Calu3 (cell line): ENCODE results near the gene MEF2A. TPM values are rescaled to one million over a fixed set of nuclear protein-coding genes. Genes with fewer than 3 reads are reported as not detected.

Experiments
- BruUV-seq: library from RNA; stranded (reverse); fragments of 400-500 nt; replicated peaks from 2 replicates; lab custom pipeline; 2021; lab: Mats Ljungman, UMichigan
- CTCF ChIA-PET: fragments of 300-600 bp; sonication (Branson Sonifier 250); formaldehyde crosslinking; loops from one replicate; lab custom pipeline; 2022; ENCODE audit warnings: antibody characterized with exemption; lab: Charles Lee
- DNase-seq: peaks from one replicate; pipeline ENCODE4 v3.0.0; 2022
- H3K27ac Mint-ChIP-seq: one replicate; pipeline ENCODE4 v1.8.0; 2022; ENCODE audit warnings: mixed read lengths; ENCODE audit not compliant: unreplicated experiment
- H3K27me3 Mint-ChIP-seq: one replicate; pipeline ENCODE4 v1.8.0; 2022; ENCODE audit warnings: mixed read lengths; ENCODE audit not compliant: unreplicated experiment
- H3K36me3 Mint-ChIP-seq: one replicate; pipeline ENCODE4 v1.8.0; 2022; ENCODE audit warnings: mild to moderate bottlenecking, moderate library complexity, mixed read lengths; ENCODE audit not compliant: insufficient read depth, unreplicated experiment
- H3K4me1 Mint-ChIP-seq: one replicate; pipeline ENCODE4 v1.8.0; 2022; ENCODE audit warnings: mild to moderate bottlenecking, low read depth, mixed read lengths; ENCODE audit not compliant: unreplicated experiment
- H3K4me3 Mint-ChIP-seq: one replicate; pipeline ENCODE4 v1.8.0; 2022; ENCODE audit warnings: mild to moderate bottlenecking, low read depth, moderate library complexity, mixed read lengths; ENCODE audit not compliant: unreplicated experiment
- H3K9me3 Mint-ChIP-seq: one replicate; pipeline ENCODE4 v1.8.0; 2022; ENCODE audit warnings: low read depth, mixed read lengths; ENCODE audit not compliant: unreplicated experiment
- intact Hi-C: fragments of 100-400 bp; cut with micrococcal nuclease; formaldehyde crosslinking; loops from one replicate; pipeline ENCODE4 v1.10.0; 2022; ENCODE audit not compliant: unreplicated experiment
- total RNA-seq: library from RNA; stranded (reverse); gene quantifications from 2 replicates; pipeline ENCODE4 v1.2.3, GENCODE V29; 2022
- TF ChIP-seq, protein P1 (sequence below): fragments of 200-600 bp; IDR thresholded peaks from one replicate; pipeline ENCODE4 v1.8.0; 2022; ENCODE audit warnings: antibody characterized with exemption; ENCODE audit not compliant: unreplicated experiment

Gene MEF2A
- total RNA-seq, 1 experiment from 2014 or later = 33.6 TPM

GRCh38 chr15:99561476-99562230 lies 4.1 kb upstream of the MEF2A start:
- H3K27me3 Mint-ChIP-seq = peaks cover 41% of the 10 kb centered on the region
- H3K4me3 Mint-ChIP-seq = no peak overlapping the region
- BruUV-seq = no TSS peak
- CTCF ChIA-PET = interaction anchor here (1.1 kb wide), 1 partner anchor 143 kb away, joined by 3 read pairs; no protein-coding TSS in a partner anchor
- peaks cover 24% of the 10 kb centered on the region for H3K36me3 Mint-ChIP-seq
- DNase-seq = no peak
- TF ChIP-seq, protein P1, sequence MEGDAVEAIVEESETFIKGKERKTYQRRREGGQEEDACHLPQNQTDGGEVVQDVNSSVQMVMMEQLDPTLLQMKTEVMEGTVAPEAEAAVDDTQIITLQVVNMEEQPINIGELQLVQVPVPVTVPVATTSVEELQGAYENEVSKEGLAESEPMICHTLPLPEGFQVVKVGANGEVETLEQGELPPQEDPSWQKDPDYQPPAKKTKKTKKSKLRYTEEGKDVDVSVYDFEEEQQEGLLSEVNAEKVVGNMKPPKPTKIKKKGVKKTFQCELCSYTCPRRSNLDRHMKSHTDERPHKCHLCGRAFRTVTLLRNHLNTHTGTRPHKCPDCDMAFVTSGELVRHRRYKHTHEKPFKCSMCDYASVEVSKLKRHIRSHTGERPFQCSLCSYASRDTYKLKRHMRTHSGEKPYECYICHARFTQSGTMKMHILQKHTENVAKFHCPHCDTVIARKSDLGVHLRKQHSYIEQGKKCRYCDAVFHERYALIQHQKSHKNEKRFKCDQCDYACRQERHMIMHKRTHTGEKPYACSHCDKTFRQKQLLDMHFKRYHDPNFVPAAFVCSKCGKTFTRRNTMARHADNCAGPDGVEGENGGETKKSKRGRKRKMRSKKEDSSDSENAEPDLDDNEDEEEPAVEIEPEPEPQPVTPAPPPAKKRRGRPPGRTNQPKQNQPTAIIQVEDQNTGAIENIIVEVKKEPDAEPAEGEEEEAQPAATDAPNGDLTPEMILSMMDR = no peak
- intact Hi-C loops = loop anchor here (5.0 kb wide), 1 partner anchor 154 kb away; no protein-coding TSS in a partner anchor
- no peaks in the 10 kb centered on the region for H3K4me1 Mint-ChIP-seq
- no peaks in the 10 kb centered on the region for H3K9me3 Mint-ChIP-seq
- H3K27ac Mint-ChIP-seq = no peak overlapping the region

- CTCF ChIA-PET = interaction anchor here (0.6 to 1.1 kb wide), 3 partner anchors 41 to 1581 kb away, joined by 3 read pairs; no protein-coding TSS in a partner anchor
- TF ChIP-seq, protein P1 = no peak
- no TSS peak for BruUV-seq
Observed at GRCh38 chr15:99562238-99562637, 3.5 kb upstream of the MEF2A start.

DNA sequence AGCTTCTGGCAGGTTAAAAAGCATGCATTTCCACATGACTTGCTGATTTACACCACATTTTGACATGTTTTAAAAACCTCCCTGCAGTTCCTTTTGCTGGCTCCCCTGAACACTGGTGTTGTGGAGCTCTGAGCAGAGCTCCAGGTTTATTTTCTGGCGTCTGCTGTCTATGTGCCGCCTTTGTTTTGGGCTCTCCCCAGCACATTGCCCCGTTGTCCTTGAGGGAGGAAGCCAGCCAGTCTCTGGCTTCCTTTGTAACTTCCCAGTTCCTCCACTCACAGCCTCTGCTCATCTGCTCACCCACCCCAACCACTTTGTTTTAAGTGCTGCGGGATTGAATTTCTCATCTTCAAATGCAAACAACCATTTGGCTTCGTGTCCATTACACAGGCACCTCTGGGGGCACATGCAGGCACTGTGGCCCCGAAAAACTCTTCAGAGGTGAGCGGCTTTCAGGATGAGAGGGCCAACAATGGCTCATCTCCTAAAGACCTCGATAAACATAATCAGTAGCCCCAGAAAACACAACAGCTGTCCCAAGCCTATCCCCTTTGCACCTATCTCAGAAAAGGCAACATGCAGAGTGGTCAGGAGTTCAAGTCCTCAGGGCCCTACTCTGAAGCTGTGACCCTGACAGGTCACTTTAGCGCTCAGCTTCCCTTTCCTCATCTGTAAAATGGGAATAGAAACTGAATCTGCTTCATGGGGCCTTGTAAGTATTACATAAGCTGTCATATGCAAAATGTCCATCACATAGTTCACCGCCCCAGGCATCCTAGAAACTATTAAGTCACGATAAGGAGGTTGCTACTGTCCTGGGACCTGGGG lies 1.3 kb upstream of the MEF2A start:
- H3K4me1 Mint-ChIP-seq = peaks cover 16% of the 10 kb centered on the region
- BruUV-seq = TSS peak; percentile 75
- intact Hi-C loops = loop anchor here (5.0 kb wide), 4 partner anchors 48 to 277 kb away; no protein-coding TSS in a partner anchor
- peak overlapping the region; percentile 56 for H3K27ac Mint-ChIP-seq
- H3K9me3 Mint-ChIP-seq = no peaks in the 10 kb centered on the region
- TF ChIP-seq, protein P1 = no peak
- H3K27me3 Mint-ChIP-seq = peaks cover 41% of the 10 kb centered on the region
- DNase-seq = no peak
- peak overlapping the region; percentile 93 for H3K4me3 Mint-ChIP-seq
- CTCF ChIA-PET = no interaction called here
- H3K36me3 Mint-ChIP-seq = peaks cover 28% of the 10 kb centered on the region

More at GRCh38 chr15:99562238-99562637, 3.5 kb upstream of the MEF2A start:
- intact Hi-C loops = loop anchor here (5.0 kb wide), 1 partner anchor 155 kb away; no protein-coding TSS in a partner anchor
- H3K4me3 Mint-ChIP-seq = no peak overlapping the region
- H3K27ac Mint-ChIP-seq = no peak overlapping the region
- H3K4me1 Mint-ChIP-seq = peaks cover 3% of the 10 kb centered on the region
- H3K9me3 Mint-ChIP-seq = no peaks in the 10 kb centered on the region
- DNase-seq = no peak
- H3K36me3 Mint-ChIP-seq = peaks cover 28% of the 10 kb centered on the region
- H3K27me3 Mint-ChIP-seq = peaks cover 41% of the 10 kb centered on the region

GRCh38 chr15:99565049-99565298 lies 810 bp upstream of the MEF2A start:
- no peak for DNase-seq
- Mint-ChIP-seq H3K27me3 (peaks cover 41% of the 10 kb centered on the region), H3K9me3 (no peaks in the 10 kb centered on the region), H3K36me3 (peaks cover 28% of the 10 kb centered on the region), H3K4me3 (peak overlapping the region; percentile 93), H3K4me1 (peaks cover 16% of the 10 kb centered on the region), H3K27ac (no peak overlapping the region)
- CTCF ChIA-PET = interaction anchor here (0.7 kb wide), 1 partner anchor 139 kb away, joined by 3 read pairs; no protein-coding TSS in a partner anchor
- TF ChIP-seq, protein P1 = no peak
- intact Hi-C loops = loop anchor here (5.0 kb wide), 3 partner anchors 47 to 278 kb away; no protein-coding TSS in a partner anchor
- no TSS peak for BruUV-seq
